ENCODE results near the gene ARID3A. TPM values are rescaled to one million over a fixed set of nuclear protein-coding genes. Genes with fewer than 3 reads are reported as not detected.

ARID3A gene
- polyA plus RNA-seq, 3 donors: 16.2 to 18.9 (median 17.1) TPM

- DNase-seq (ENCODE audit: low read depth in 3 of 3, low spot score in 2 of 3): no peak
These were observed 2.8 kb downstream of the ARID3A start for GRCh38 chr19:928471-929202.

- DNase-seq (ENCODE audit: low read depth in 3 of 3, low spot score in 2 of 3): no peak
These were observed 3.5 kb downstream of the ARID3A start for GRCh38 chr19:929203-929890.

- no peak for DNase-seq (ENCODE audit: low read depth in 3 of 3, low spot score in 2 of 3)
These were observed 4.0 kb downstream of the ARID3A start for GRCh38 chr19:929891-930258.

DNA sequence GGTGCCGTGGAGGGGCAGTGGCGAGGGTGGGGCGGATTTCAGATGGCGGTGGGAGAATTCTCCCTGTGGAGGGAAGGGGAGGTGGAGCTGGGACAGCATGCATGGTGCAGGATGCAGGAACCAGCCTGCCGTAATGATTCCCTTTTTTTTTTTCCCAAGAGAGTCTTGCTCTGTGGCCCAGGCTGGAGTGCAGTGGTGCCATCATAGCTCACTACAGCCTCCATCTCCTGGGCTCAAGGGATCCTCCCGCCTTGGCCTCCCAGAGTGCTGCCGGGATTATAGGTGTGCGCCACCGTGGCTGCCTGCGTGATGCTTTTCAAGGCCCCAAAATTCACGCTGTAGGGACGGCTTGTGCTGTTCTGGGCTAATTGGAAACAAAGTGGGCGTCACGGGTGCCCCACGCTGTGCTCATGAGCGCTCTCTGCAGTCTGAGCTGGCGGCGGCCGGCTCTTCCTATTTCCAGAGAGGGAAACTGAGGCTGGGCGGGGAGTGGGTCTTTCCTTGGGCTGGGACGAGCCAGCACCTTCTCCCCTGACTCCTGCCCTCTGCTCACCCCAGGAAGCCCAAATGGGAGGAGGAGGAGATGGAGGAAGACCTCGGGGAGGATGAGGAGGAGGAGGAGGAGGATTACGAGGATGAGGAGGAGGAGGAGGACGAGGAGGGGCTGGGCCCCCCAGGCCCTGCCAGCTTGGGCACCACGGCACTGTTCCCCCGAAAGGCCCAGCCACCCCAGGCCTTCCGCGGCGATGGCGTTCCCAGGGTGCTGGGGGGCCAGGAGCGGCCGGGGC lies 6.2 kb downstream of the ARID3A start:
- DNase-seq (ENCODE audit: low read depth in 3 of 3, low spot score in 2 of 3): no peak

- DNase-seq (ENCODE audit: low read depth in 3 of 3, low spot score in 2 of 3): no peak
These were observed 7.1 kb downstream of the ARID3A start for GRCh38 chr19:932648-933552.

- no peak for DNase-seq (ENCODE audit: low read depth in 3 of 3, low spot score in 2 of 3)
These were observed 7.7 kb downstream of the ARID3A start for GRCh38 chr19:933553-933882.

DNA sequence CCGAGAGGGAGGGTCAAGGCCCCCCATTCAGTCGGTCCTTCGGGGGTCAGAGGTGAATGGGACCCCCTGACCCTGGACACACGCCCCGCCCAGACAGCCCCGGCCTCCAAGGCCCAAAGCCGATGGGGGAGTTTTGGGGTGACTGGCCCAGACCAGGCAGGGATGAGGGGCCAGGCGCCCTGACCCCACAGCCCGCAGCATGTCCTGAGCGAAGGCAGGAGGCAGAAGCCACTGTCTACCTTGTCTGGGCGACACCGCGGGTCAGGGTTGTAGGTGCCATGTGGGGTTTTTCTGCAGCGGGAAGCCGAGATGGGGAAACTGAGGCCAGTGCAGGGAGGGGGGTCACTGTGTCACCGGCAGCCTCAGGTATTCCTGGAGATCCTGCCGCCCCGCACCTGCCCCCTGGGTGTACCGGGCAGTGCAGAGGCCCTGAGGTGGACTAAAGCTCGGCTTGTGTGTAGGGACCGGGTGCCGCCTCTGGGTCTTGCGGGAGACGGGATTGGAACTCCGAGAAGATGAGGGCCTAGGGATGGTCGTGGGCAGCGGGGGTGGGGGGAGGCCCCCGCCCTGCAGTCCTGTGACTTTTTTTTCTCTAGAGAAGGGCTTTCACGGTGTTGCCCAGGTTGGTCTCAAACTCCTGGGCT lies 8.5 kb downstream of the ARID3A start:
- no peak for DNase-seq (ENCODE audit: low read depth in 3 of 3, low spot score in 2 of 3)

- no peak for DNase-seq (ENCODE audit: low read depth in 3 of 3, low spot score in 2 of 3)
These were observed 9.1 kb downstream of the ARID3A start for GRCh38 chr19:934865-935479.

DNA sequence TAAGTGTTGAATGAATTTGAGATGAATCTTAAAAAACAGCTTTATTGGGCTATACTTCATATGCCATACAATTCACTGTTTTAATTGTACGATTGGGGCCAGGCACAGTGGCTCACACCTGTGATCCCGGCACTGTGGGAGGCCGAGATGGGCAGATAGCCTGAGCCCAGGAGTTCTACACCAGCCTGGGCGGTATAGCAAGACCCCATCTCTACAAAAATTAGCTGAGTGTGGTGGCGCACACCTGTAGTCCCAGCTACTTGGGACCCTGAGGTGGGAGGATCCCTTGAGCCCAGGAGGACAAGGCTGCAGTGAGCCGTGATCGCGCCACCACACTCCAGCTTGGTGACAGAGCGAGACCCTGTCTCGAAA lies 10.3 kb downstream of the ARID3A start:
- DNase-seq (ENCODE audit: low read depth in 3 of 3, low spot score in 2 of 3): no peak

DNA sequence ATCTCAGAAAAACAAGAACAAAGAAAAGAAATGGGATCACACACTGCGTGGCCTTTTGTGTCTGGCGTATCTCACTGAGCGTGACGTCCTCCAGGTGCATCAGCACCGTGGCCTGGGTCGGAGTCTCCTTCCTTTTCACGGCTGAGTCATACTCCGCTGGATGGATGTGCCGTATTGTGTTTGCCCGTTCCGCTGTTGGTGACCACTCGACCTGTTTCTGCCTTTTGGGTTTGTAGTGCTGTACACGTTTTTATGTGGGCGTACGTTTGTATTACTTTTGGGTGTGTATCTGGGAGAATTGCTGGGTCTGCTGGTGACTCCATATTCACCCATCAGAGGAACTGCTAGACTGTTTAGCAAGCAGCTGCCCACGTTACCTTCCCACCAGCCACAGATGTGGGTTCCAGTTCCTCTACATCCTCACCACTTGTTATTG lies 11.4 kb downstream of the ARID3A start:
- DNase-seq (ENCODE audit: low read depth in 3 of 3, low spot score in 2 of 3): no peak

DNA sequence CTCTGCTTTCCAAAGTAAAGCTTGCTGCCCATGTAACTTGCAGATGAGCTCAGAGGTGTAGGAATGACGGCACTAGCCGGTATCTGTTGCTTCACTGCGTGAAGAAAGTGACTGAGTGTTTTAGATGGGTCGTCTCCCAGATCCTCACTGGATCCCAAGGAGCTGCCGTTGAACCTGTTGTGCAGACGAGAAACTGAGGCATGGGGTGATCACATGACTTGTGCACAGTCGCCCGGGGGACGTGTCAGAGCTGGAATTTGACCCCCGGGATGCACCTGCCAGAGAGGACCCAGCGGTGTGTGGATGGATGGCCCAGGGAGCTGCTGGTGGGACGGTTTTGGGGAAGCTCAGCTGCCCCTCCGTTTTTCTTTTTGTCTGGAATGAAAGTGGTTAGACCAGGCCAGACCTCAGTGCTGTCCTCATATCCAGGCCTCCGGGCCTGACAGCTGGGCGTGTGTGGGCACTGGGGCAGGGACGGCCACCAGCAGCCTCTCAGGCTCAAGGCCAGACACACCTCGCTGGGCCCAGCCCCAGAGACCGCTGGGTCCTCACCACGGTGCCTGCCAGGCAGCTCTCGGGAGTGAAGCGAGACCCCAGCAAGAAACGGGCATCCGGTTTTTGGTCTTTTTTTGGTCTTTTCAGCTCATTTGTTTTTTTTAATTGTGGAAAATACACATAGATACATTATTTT lies 12.5 kb downstream of the ARID3A start:
- DNase-seq (ENCODE audit: low read depth in 3 of 3, low spot score in 2 of 3): no peak

- DNase-seq (ENCODE audit: low read depth in 3 of 3, low spot score in 2 of 3): no peak
These were observed 13.6 kb downstream of the ARID3A start for GRCh38 chr19:939439-939838.

- no peak for DNase-seq (ENCODE audit: low read depth in 3 of 3, low spot score in 2 of 3)
These were observed 14.1 kb downstream of the ARID3A start for GRCh38 chr19:939922-940321.

GRCh38 chr19:940591-941291 lies 14.9 kb downstream of the ARID3A start:
- DNase-seq (ENCODE audit: low read depth in 3 of 3, low spot score in 2 of 3): no peak

GRCh38 chr19:941292-942132 lies 15.7 kb downstream of the ARID3A start:
- no peak for DNase-seq (ENCODE audit: low read depth in 3 of 3, low spot score in 2 of 3)

DNA sequence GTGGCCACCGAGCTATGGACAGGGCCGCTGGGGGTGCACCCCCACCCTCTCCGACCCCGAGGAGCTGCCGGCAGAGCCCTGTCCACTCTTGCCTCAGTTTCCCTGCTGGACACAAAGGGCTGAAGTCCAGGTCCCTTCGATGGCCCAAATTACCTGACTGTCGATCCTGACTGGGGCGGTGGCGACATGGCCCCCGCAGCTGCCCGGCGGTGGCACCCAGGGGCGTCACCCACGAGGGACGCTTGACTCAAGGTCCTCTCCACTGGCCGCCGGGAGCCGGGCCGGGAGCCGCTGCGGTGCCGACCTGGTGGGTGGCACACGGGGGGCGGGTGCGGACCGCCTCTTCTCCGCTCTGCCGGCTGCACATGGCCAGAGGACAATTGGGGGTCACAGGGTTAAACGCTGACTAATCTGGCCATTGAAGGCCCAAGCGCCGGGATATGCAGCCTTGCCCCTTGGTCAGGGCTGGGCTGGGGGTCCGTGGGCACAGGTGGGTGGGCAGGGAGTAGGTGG lies 16.4 kb downstream of the ARID3A start:
- DNase-seq (ENCODE audit: low read depth in 3 of 3, low spot score in 2 of 3): no peak

DNA sequence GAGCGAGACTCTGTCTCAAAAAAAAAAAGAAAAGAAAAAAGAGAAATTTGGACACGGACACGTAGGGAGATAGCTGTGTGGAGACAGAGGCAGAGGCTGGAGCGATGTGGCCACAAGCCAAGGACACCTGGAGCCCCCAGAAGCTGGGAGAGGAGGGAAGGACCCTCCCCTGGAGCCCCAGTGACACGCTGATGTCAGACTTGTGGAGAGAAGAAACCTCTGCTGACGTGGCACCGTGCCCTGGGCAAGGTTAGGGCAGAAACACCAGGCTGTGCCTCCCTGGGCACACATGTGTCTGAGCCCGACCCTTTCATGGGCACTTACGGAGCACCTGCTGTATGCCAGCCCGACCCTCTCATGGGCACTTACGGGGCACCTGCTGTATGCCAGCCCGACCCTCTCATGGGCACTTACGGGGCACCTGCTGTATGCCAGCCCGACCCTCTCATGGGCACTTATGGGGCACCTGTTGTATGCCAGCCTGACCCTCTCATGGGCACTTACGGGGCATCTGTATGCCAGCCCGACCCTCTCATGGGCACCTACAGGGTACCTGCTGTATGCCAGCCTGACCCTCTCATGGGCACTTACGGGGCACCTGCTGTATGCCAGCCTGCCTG lies 17.8 kb downstream of the ARID3A start:
- no peak for DNase-seq (ENCODE audit: low read depth in 3 of 3, low spot score in 2 of 3)
